CD14-positive monocyte (primary cell): Measurements from ENCODE around the gene KCNH3. TPM values are rescaled to one million over a fixed set of nuclear protein-coding genes. Genes with fewer than 3 reads are reported as not detected.
A peak's percentile ranks its signal among the peaks of the same experiment; 100 is the strongest.

Source experiments
- DNase-seq, 3 donors: peaks; one replicate each; pipeline ENCODE4 v3.0.0-alpha.2; 2011 to 2022
- H2AFZ ChIP-seq: 2 replicates; pipeline ENCODE4 v1.6.0; 2012; ENCODE audit warnings: mild to moderate bottlenecking, low read depth, low read length, inconsistent platforms; ENCODE audit not compliant: insufficient read depth, poor library complexity, severe bottlenecking
- H3K27ac ChIP-seq, 2 donors: 1 replicate in 1 of 2; 2 replicates in 1 of 2; pipeline ENCODE4 v1.5.1; 2012 to 2013; ENCODE audit warnings: low read length in 2 of 2, control low read depth in 1 of 2, inconsistent platforms in 1 of 2, low read depth in 1 of 2, mild to moderate bottlenecking in 1 of 2
- H3K27me3 ChIP-seq, 2 donors: one replicate each; pipeline versions ENCODE4 v1.6.0 to v1.6.1; 2011 to 2013; ENCODE audit warnings: low read length in 2 of 2; ENCODE audit not compliant: control insufficient read depth in 2 of 2, insufficient read depth in 2 of 2
- H3K36me3 ChIP-seq, 2 donors: replicated peaks in 1 of 2; 1 replicate in 1 of 2; 2 replicates in 1 of 2; pipeline versions ENCODE4 v1.5.1 to v1.6.1; 2012 to 2013; ENCODE audit warnings: low read length in 2 of 2, control low read depth in 1 of 2, inconsistent platforms in 1 of 2, mild to moderate bottlenecking in 1 of 2; ENCODE audit not compliant: insufficient read depth in 2 of 2, control insufficient read depth in 1 of 2
- H3K4me1 ChIP-seq, 2 donors: 1 replicate in 1 of 2; 2 replicates in 1 of 2; pipeline versions ENCODE4 v1.5.1 to v1.6.1; 2012 to 2013; ENCODE audit warnings: low read length in 2 of 2, control low read depth in 1 of 2, inconsistent platforms in 1 of 2, mild to moderate bottlenecking in 1 of 2, moderate library complexity in 1 of 2; ENCODE audit not compliant: insufficient read depth in 2 of 2, control insufficient read depth in 1 of 2
- H3K4me2 ChIP-seq: replicated peaks from 2 replicates; pipeline ENCODE3; 2012; ENCODE audit warnings: low read length, moderate library complexity, mild to moderate bottlenecking; ENCODE audit not compliant: poor library complexity, severe bottlenecking; ENCODE audit errors: extremely low read depth
- H3K4me3 ChIP-seq, 3 experiments: fragments of 200-600 bp in 1 of 3; sonication (generic) in 1 of 3; replicated peaks in 1 of 3; 1 replicate in 2 of 3; 2 replicates in 1 of 3; pipeline ENCODE4 v1.5.1; 2011 to 2013; ENCODE audit warnings: low read length in 3 of 3, mild to moderate bottlenecking in 3 of 3, control low read depth in 2 of 3, low read depth in 2 of 3, inconsistent platforms in 1 of 3, moderate library complexity in 1 of 3
- H3K79me2 ChIP-seq: 2 replicates; pipeline ENCODE4 v1.6.0; 2012; ENCODE audit warnings: mild to moderate bottlenecking, control low read depth, inconsistent platforms, low read length, moderate library complexity; ENCODE audit not compliant: insufficient read depth
- H3K9ac ChIP-seq: 2 replicates; pipeline ENCODE4 v1.6.0; 2017; ENCODE audit warnings: low read length, mild to moderate bottlenecking; ENCODE audit not compliant: insufficient read depth, poor library complexity, severe bottlenecking
- H3K9me3 ChIP-seq, 2 donors: replicated peaks in 1 of 2; 1 replicate in 1 of 2; 2 replicates in 1 of 2; pipeline versions ENCODE4 v1.5.1 to v1.6.1; 2012 to 2013; ENCODE audit warnings: low read length in 2 of 2, control low read depth in 1 of 2; ENCODE audit not compliant: control insufficient read depth in 1 of 2, insufficient read depth in 1 of 2
- H4K20me1 ChIP-seq: 2 replicates; pipeline ENCODE4 v1.6.0; 2012; ENCODE audit warnings: mild to moderate bottlenecking, low read length, control low read depth, moderate library complexity; ENCODE audit not compliant: insufficient read depth
- H3K27ac Mint-ChIP-seq, 7 donors: one replicate each; pipeline ENCODE4 v1.8.0; 2020; ENCODE audit warnings: mild to moderate bottlenecking in 7 of 7, mixed read lengths in 7 of 7, moderate library complexity in 6 of 7, inconsistent platforms in 2 of 7
- H3K27me3 Mint-ChIP-seq, 3 donors: one replicate each; pipeline ENCODE4 v1.8.0; 2021 to 2022; ENCODE audit warnings: low read depth in 3 of 3, mild to moderate bottlenecking in 3 of 3, mixed read lengths in 3 of 3, moderate library complexity in 3 of 3, inconsistent platforms in 1 of 3
- H3K36me3 Mint-ChIP-seq, 2 donors: one replicate each; pipeline ENCODE4 v1.8.0; 2020; ENCODE audit warnings: mixed read lengths in 2 of 2, inconsistent platforms in 1 of 2, mild to moderate bottlenecking in 1 of 2
- H3K4me1 Mint-ChIP-seq: one replicate; pipeline ENCODE4 v1.8.0; 2020; ENCODE audit warnings: mild to moderate bottlenecking, mixed read lengths
- H3K4me3 Mint-ChIP-seq, 2 donors: one replicate each; pipeline ENCODE4 v1.8.0; 2020; ENCODE audit warnings: mild to moderate bottlenecking in 2 of 2, mixed read lengths in 2 of 2, moderate library complexity in 1 of 2
- H3K9me3 Mint-ChIP-seq, 7 donors: one replicate each; pipeline ENCODE4 v1.8.0; 2020 to 2022; ENCODE audit warnings: mixed read lengths in 7 of 7, mild to moderate bottlenecking in 6 of 7, moderate library complexity in 6 of 7, inconsistent platforms in 2 of 7
- WGBS: methylation state at CpG from one replicate; pipeline ENCODE4 v1.1.5; 2013; ENCODE audit warnings: missing lambda C conversion rate; ENCODE audit not compliant: insufficient coverage; 5-methylcytosine and 5-hydroxymethylcytosine counted together
- intact Hi-C, 2 donors: fragments of 100-400 bp; cut with micrococcal nuclease; formaldehyde crosslinking; loops; one replicate each; pipeline versions ENCODE4 v1.15.0 to v1.15.1; 2023
- polyA plus RNA-seq, 3 donors: library from polyadenylated mRNA; depleted of rRNA in 1 of 3; unstranded in 2 of 3; stranded (reverse) in 1 of 3; fragments of 300-500 nt in 2 of 3; fragments of >200 nt in 1 of 3; fragmentation: Illumina TruSeq in 2 of 3; gene quantifications; 1 replicate in 2 of 3; 2 replicates in 1 of 3; pipeline ENCODE4 v1.2.3, GENCODE V29; 2012 to 2021
- TF ChIP-seq, protein P1 (sequence below): fragments of 200-600 bp; IDR thresholded peaks from one replicate; pipeline ENCODE4 v1.8.0; 2022; ENCODE audit warnings: antibody characterized with exemption, mild to moderate bottlenecking

Gene KCNH3
- polyA plus RNA-seq, 3 donors, result 1.3 to 18.2 (median 3.3) TPM

GRCh38 chr12:49536526-49537071 lies 2.2 kb upstream of the KCNH3 start:
- peaks cover 10 to 15% of the 10 kb centered on the region in 2 donors for H3K36me3 Mint-ChIP-seq
- Histone ChIP-seq H3K27ac (peak overlapping the region in 1 of 2 donors; percentile 32), H3K36me3 (no peaks in the 10 kb centered on the region), H4K20me1 (peaks cover 12% of the 10 kb centered on the region), H3K4me2 (peak overlapping the region; percentile 99), H3K9me3 (peaks cover 0 to 5% of the 10 kb centered on the region in 2 donors), H3K79me2 (no peaks in the 10 kb centered on the region), H2AFZ (no peak overlapping the region), H3K4me1 (peaks cover 45 to 51% of the 10 kb centered on the region in 2 donors), H3K27me3 (peaks cover 3 to 33% of the 10 kb centered on the region in 2 donors), H3K4me3 (peak overlapping the region in 1 of 3 experiments; percentile 80), H3K9ac (peak overlapping the region; percentile 15)
- WGBS, result 13% methylated on average over 1 of the region's 3 CpGs
- TF ChIP-seq, protein P1, sequence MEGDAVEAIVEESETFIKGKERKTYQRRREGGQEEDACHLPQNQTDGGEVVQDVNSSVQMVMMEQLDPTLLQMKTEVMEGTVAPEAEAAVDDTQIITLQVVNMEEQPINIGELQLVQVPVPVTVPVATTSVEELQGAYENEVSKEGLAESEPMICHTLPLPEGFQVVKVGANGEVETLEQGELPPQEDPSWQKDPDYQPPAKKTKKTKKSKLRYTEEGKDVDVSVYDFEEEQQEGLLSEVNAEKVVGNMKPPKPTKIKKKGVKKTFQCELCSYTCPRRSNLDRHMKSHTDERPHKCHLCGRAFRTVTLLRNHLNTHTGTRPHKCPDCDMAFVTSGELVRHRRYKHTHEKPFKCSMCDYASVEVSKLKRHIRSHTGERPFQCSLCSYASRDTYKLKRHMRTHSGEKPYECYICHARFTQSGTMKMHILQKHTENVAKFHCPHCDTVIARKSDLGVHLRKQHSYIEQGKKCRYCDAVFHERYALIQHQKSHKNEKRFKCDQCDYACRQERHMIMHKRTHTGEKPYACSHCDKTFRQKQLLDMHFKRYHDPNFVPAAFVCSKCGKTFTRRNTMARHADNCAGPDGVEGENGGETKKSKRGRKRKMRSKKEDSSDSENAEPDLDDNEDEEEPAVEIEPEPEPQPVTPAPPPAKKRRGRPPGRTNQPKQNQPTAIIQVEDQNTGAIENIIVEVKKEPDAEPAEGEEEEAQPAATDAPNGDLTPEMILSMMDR, result no peak
- peaks cover 0 to 6% (median 2%) of the 10 kb centered on the region in 7 donors for H3K9me3 Mint-ChIP-seq
- peak overlapping the region in 6 of 7 donors; percentile 19 to 92 (median 75) for H3K27ac Mint-ChIP-seq
- H3K4me1 Mint-ChIP-seq, result peaks cover 47% of the 10 kb centered on the region
- intact Hi-C loops, result no loop called here
- H3K27me3 Mint-ChIP-seq, result peaks cover 32 to 57% (median 35%) of the 10 kb centered on the region in 3 donors
- DNase-seq, result peak in 1 of 3 donors; percentile 32
- H3K4me3 Mint-ChIP-seq, result peak overlapping the region; percentile 80 to 93

- H3K4me1 ChIP-seq, result peaks cover 45 to 51% of the 10 kb centered on the region in 2 donors
- H3K4me3 ChIP-seq, result peak overlapping the region; percentile 34 to 80 (median 62)
- DNase-seq, result peak in 1 of 3 donors; percentile 16
- H3K4me3 Mint-ChIP-seq, result peak overlapping the region; percentile 80 to 93
- peaks cover 35 to 63% (median 35%) of the 10 kb centered on the region in 3 donors for H3K27me3 Mint-ChIP-seq
- peak overlapping the region; percentile 49 for H3K9ac ChIP-seq
- 10% methylated on average over 9 of the region's 13 CpGs for WGBS
- peaks cover 47% of the 10 kb centered on the region for H3K4me1 Mint-ChIP-seq
- peak overlapping the region; percentile 99 for H3K4me2 ChIP-seq
- H2AFZ ChIP-seq, result peak overlapping the region; percentile 77
- H3K36me3 ChIP-seq, result no peaks in the 10 kb centered on the region
- peaks cover 13% of the 10 kb centered on the region for H4K20me1 ChIP-seq
- TF ChIP-seq, protein P1, result no peak
- H3K9me3 Mint-ChIP-seq, result peaks cover 0 to 6% (median 2%) of the 10 kb centered on the region in 7 donors
- H3K79me2 ChIP-seq, result no peaks in the 10 kb centered on the region
- peaks cover 11 to 15% of the 10 kb centered on the region in 2 donors for H3K36me3 Mint-ChIP-seq
- intact Hi-C loops, result no loop called here
- H3K27ac ChIP-seq, result no peak overlapping the region
- H3K27me3 ChIP-seq, result peaks cover 3 to 36% of the 10 kb centered on the region in 2 donors
- H3K27ac Mint-ChIP-seq, result peak overlapping the region in 6 of 7 donors; percentile 69 to 92 (median 84)
- H3K9me3 ChIP-seq, result peaks cover 0 to 5% of the 10 kb centered on the region in 2 donors
Observed at GRCh38 chr12:49537231-49537751, 1.5 kb upstream of the KCNH3 start.
